Measurements from ENCODE around the gene ASXL1. TPM values are rescaled to one million over a fixed set of nuclear protein-coding genes. Genes with fewer than 3 reads are reported as not detected.
"Not testable (repeated sequence)": the region's sequence is repeated elsewhere in the genome, so short reads cannot be mapped to it uniquely, and the experiment has no call there.

The ASXL1 gene
- total and polyA plus RNA-seq, 3 experiments from 2014 or later, result 19.8 to 133 (median 131) TPM

DNA sequence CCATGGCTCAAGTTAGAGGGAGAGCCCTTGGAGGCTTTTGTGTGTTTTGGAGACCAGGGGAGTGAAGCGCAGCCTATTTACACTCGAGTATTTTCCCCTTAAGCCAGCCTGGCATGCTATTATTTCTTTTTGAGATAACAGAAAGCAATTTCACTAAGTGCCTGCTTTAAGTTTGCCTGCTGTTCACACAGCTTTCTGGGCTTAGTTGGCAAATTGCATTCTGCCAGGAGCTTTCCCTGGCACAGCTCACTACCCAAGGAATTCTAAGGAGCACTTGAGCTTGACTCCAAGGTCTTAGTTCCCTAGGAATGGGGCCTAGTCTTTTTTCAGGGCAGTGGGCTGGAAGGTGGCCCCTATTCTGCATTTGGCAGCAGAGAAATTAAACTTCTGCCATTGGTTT is 19.0 kb upstream of the ASXL1 start:
- H3K27me3 ChIP-seq (ENCODE audit: insufficient read depth, low read length, poor library complexity, severe bottlenecking), result no peaks in the 10 kb centered on the region
- H3K9me3 Mint-ChIP-seq, result no peaks in the 10 kb centered on the region
- no peak for DNase-seq
- H3K4me1 Mint-ChIP-seq, result peaks cover 9 to 13% (median 11%) of the 10 kb centered on the region in 3 donors
- no peak overlapping the region for H3K27ac ChIP-seq (ENCODE audit: low read depth, low read length)
- no peaks in the 10 kb centered on the region for H3K9me3 ChIP-seq (ENCODE audit: low read length)
- POLR2A ChIA-PET, result interaction anchor here (0.6 kb wide), 1 partner anchor 131 kb away, joined by 7 read pairs; no protein-coding TSS in a partner anchor
- H3K36me3 Mint-ChIP-seq, result peaks cover 0 to 3% (median 2%) of the 10 kb centered on the region in 3 donors
- peaks cover 9% of the 10 kb centered on the region for H3K4me1 ChIP-seq (ENCODE audit: insufficient read depth, low read length)
- H3K4me3 ChIP-seq (ENCODE audit: low read length), result no peak overlapping the region
- CTCF ChIA-PET, result no interaction called here
- no peak overlapping the region for H3K4me3 Mint-ChIP-seq
- H3K36me3 ChIP-seq (ENCODE audit: insufficient read depth, low read length), result no peaks in the 10 kb centered on the region
- no peaks in the 10 kb centered on the region for H3K27me3 Mint-ChIP-seq
- H3K27ac Mint-ChIP-seq, result no peak overlapping the region

DNA sequence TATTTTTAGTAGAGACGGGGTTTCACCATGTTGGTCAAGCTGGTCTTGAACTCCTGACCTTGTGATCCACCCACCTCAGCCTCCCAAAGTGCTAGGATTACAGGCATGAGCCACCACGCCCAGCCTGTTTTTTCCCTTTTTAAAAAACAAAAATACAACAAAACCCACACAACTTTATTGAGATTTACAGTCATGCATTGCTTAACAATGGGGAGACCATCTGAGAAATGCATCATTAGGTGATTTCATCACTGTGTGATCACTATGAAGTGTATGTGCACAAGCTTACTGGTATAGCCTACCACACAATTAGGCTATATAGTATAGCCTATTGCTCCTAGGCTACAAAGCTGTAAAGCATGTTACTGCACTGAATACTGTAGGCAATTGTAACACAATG is 17.1 kb upstream of the ASXL1 start:
- H3K27me3 Mint-ChIP-seq; H3K27ac ChIP-seq (ENCODE audit: low read depth, low read length); H3K4me1 Mint-ChIP-seq; H3K27me3 ChIP-seq (ENCODE audit: insufficient read depth, low read length, poor library complexity, severe bottlenecking); H3K36me3 ChIP-seq (ENCODE audit: insufficient read depth, low read length); H3K9me3 ChIP-seq (ENCODE audit: low read length); H3K4me3 ChIP-seq (ENCODE audit: low read length); H3K4me1 ChIP-seq (ENCODE audit: insufficient read depth, low read length); CTCF ChIA-PET; H3K36me3 Mint-ChIP-seq; POLR2A ChIA-PET; H3K4me3 Mint-ChIP-seq; H3K9me3 Mint-ChIP-seq; H3K27ac Mint-ChIP-seq; DNase-seq: not testable (repeated sequence)

DNA sequence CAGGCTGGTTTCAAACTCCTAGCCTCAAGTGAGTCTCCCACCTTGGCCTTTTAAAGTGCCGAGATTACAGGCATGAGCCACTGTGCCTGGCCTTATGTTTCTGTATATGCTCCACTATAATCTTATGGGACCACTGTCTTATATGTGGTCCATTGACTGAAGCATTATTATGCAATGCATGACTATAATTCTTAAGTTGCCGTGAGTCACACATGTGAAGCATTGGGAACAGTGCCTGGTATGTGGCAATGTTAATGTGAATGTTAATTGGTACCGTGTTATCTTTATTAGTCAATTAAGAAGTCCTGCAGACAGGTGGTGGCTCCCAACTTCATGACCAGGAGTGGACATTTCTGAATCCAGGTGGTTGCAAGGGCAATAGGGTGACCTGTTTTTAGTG is 14.7 kb upstream of the ASXL1 start:
- H3K9me3 Mint-ChIP-seq, result no peaks in the 10 kb centered on the region
- no peaks in the 10 kb centered on the region for H3K27me3 ChIP-seq (ENCODE audit: insufficient read depth, low read length, poor library complexity, severe bottlenecking)
- H3K9me3 ChIP-seq (ENCODE audit: low read length), result no peaks in the 10 kb centered on the region
- H3K27ac Mint-ChIP-seq, result no peak overlapping the region
- no peak overlapping the region for H3K4me3 Mint-ChIP-seq
- peaks cover 0 to 2% (median 2%) of the 10 kb centered on the region in 3 donors for H3K36me3 Mint-ChIP-seq
- CTCF ChIA-PET, result no interaction called here
- no peaks in the 10 kb centered on the region for H3K36me3 ChIP-seq (ENCODE audit: insufficient read depth, low read length)
- H3K4me1 Mint-ChIP-seq, result no peaks in the 10 kb centered on the region
- H3K4me3 ChIP-seq (ENCODE audit: low read length), result no peak overlapping the region
- no peak overlapping the region for H3K27ac ChIP-seq (ENCODE audit: low read depth, low read length)
- POLR2A ChIA-PET, result no interaction called here
- DNase-seq, result no peak
- no peaks in the 10 kb centered on the region for H3K27me3 Mint-ChIP-seq
- H3K4me1 ChIP-seq (ENCODE audit: insufficient read depth, low read length), result no peaks in the 10 kb centered on the region

DNA sequence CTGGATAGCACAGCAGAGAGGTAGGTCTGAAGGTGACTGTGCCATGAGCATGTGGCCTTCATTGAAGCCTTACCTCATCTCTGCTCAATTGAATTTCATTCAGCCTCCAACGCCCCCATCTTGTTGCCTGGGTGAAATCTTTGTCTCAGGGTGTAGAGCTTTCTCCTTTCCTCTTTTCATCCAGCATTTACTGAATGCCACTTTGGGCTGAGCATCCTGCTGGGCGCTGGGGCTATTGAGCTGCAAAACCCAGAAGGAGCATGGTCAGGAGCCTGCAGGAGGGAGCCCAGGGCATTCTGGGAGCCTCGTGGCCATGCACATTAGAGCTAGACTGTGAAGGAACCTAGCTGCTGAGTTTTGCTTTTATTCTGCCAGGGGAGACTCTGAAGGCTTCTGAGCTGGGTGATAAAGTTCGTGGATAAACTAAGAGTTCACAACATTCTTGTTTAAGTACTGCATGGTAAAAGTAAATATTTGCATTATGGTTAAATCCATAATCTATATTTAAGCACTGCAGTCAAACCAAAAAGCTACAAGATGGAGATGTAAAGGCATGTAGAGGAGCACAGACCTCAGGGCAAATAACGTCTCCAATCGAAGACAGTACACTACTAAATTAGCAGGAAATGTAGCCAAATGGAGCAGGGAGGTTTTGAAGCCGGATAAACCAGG is 13.2 kb upstream of the ASXL1 start:
- no peak overlapping the region for H3K27ac Mint-ChIP-seq
- no peak overlapping the region for H3K4me3 ChIP-seq (ENCODE audit: low read length)
- DNase-seq, result no peak
- CTCF ChIA-PET, result no interaction called here
- H3K4me3 Mint-ChIP-seq, result no peak overlapping the region
- H3K27me3 ChIP-seq (ENCODE audit: insufficient read depth, low read length, poor library complexity, severe bottlenecking), result no peaks in the 10 kb centered on the region
- no peak overlapping the region for H3K27ac ChIP-seq (ENCODE audit: low read depth, low read length)
- no peaks in the 10 kb centered on the region for H3K4me1 ChIP-seq (ENCODE audit: insufficient read depth, low read length)
- H3K36me3 Mint-ChIP-seq, result peaks cover 0 to 3% (median 2%) of the 10 kb centered on the region in 3 donors
- no peaks in the 10 kb centered on the region for H3K9me3 ChIP-seq (ENCODE audit: low read length)
- H3K36me3 ChIP-seq (ENCODE audit: insufficient read depth, low read length), result no peaks in the 10 kb centered on the region
- no peaks in the 10 kb centered on the region for H3K4me1 Mint-ChIP-seq
- POLR2A ChIA-PET, result interaction anchor here (1.5 kb wide), 1 partner anchor 13 kb away, joined by 3 read pairs; no protein-coding TSS in a partner anchor
- no peaks in the 10 kb centered on the region for H3K9me3 Mint-ChIP-seq
- no peaks in the 10 kb centered on the region for H3K27me3 Mint-ChIP-seq

DNA sequence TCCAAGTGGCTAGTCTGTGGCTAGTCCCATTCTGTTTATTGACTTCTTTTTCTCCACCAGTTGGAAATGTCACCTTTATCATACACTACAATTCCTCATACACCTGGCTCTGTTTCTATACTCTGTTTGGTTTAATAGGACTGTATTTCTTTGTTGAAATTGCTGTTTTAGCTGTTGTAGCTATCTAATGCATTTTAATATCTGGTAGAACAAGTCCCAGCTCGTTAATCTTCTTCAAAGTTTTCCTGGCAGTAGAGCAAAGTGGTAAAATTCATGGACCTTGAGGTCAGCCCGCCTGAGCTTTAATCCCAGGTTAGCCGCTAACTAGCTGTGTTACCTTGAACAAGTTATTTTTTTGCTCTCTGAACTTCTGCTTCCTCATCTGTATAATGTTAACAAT is 9.9 kb upstream of the ASXL1 start:
- DNase-seq, result no peak
- Histone ChIP-seq H3K4me3 (ENCODE audit: low read length) (no peak overlapping the region), H3K9me3 (ENCODE audit: low read length) (no peaks in the 10 kb centered on the region), H3K27ac (ENCODE audit: low read depth, low read length) (no peak overlapping the region), H3K36me3 (ENCODE audit: insufficient read depth, low read length) (no peaks in the 10 kb centered on the region), H3K4me1 (ENCODE audit: insufficient read depth, low read length) (no peaks in the 10 kb centered on the region), H3K27me3 (ENCODE audit: insufficient read depth, low read length, poor library complexity, severe bottlenecking) (no peaks in the 10 kb centered on the region)
- POLR2A ChIA-PET, result no interaction called here
- no peaks in the 10 kb centered on the region for H3K27me3 Mint-ChIP-seq
- H3K9me3 Mint-ChIP-seq, result no peaks in the 10 kb centered on the region
- peaks cover 0 to 5% (median 2%) of the 10 kb centered on the region in 3 donors for H3K36me3 Mint-ChIP-seq
- H3K27ac Mint-ChIP-seq, result no peak overlapping the region
- H3K4me1 Mint-ChIP-seq, result peaks cover 0 to 4% (median 0%) of the 10 kb centered on the region in 3 donors
- CTCF ChIA-PET, result no interaction called here
- H3K4me3 Mint-ChIP-seq, result no peak overlapping the region

DNA sequence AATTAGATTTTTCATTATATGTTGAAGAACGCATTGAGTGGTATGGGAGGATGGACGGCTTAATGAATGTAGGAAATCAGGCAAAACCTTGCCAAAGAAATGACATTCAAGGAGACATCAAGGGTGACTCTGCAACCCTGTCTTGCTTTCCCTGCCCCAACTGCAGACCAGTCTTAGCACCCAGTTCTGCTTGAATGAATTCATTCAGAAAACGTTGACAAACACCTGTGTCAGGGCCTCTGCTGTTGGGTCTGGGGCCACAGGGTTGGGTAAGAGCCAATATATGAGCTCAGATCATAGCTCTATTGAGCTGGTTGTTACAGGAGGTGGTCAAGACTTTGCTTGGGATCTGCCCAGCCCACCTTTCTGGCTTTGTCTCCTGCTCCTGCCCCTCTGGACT is 7.7 kb upstream of the ASXL1 start:
- Histone ChIP-seq H3K27me3 (ENCODE audit: insufficient read depth, low read length, poor library complexity, severe bottlenecking) (no peaks in the 10 kb centered on the region), H3K4me1 (ENCODE audit: insufficient read depth, low read length) (no peaks in the 10 kb centered on the region), H3K36me3 (ENCODE audit: insufficient read depth, low read length) (no peaks in the 10 kb centered on the region), H3K9me3 (ENCODE audit: low read length) (no peaks in the 10 kb centered on the region), H3K4me3 (ENCODE audit: low read length) (no peak overlapping the region), H3K27ac (ENCODE audit: low read depth, low read length) (no peak overlapping the region)
- CTCF ChIA-PET, result no interaction called here
- no peak overlapping the region for H3K27ac Mint-ChIP-seq
- no peaks in the 10 kb centered on the region for H3K27me3 Mint-ChIP-seq
- POLR2A ChIA-PET, result no interaction called here
- no peak for DNase-seq
- H3K4me1 Mint-ChIP-seq, result peaks cover 0 to 4% (median 4%) of the 10 kb centered on the region in 3 donors
- H3K9me3 Mint-ChIP-seq, result no peaks in the 10 kb centered on the region
- no peak overlapping the region for H3K4me3 Mint-ChIP-seq
- peaks cover 0 to 5% (median 2%) of the 10 kb centered on the region in 3 donors for H3K36me3 Mint-ChIP-seq

DNA sequence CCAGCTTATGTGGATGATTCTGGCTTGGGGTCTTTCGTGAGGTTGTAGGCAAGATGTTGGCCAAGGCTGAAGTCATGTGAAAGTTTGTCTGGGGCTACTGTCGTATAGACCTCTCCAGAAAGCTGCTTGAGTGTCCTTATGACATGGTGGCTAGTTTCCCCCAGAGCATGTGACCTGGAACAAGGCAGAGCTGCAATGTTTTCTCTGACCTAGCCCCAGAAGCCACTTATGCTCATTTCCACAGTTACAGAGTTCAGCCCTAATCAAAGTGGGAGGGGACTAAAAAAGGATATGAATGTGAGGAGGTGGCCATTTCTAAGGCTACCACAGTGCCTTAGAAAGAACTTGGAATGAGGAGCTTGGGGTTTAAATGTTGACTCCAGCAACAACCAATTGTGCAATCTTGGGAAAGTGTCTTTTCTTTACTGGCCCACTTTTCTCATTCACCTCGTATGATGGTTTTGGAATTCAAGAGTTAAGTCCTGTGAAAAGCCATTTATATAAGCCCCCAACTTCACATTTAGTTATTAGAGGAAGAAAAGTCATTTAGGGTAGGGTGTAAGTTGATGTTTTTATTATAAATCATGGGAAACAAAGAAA is 5.9 kb upstream of the ASXL1 start:
- H3K27me3 ChIP-seq (ENCODE audit: insufficient read depth, low read length, poor library complexity, severe bottlenecking), result no peaks in the 10 kb centered on the region
- Mint-ChIP-seq H3K4me3 (peak overlapping the region in 1 of 7 donors; percentile 13), H3K9me3 (no peaks in the 10 kb centered on the region), H3K27ac (no peak overlapping the region), H3K36me3 (peaks cover 0 to 5% (median 2%) of the 10 kb centered on the region in 3 donors), H3K27me3 (no peaks in the 10 kb centered on the region), H3K4me1 (peaks cover 2 to 10% (median 7%) of the 10 kb centered on the region in 3 donors)
- DNase-seq, result no peak
- H3K4me1 ChIP-seq (ENCODE audit: insufficient read depth, low read length), result peaks cover under 1% of the 10 kb centered on the region
- no peak overlapping the region for H3K4me3 ChIP-seq (ENCODE audit: low read length)
- ChIA-PET POLR2A (no interaction called here), CTCF (no interaction called here)
- no peak overlapping the region for H3K27ac ChIP-seq (ENCODE audit: low read depth, low read length)
- no peaks in the 10 kb centered on the region for H3K9me3 ChIP-seq (ENCODE audit: low read length)
- H3K36me3 ChIP-seq (ENCODE audit: insufficient read depth, low read length), result no peaks in the 10 kb centered on the region

DNA sequence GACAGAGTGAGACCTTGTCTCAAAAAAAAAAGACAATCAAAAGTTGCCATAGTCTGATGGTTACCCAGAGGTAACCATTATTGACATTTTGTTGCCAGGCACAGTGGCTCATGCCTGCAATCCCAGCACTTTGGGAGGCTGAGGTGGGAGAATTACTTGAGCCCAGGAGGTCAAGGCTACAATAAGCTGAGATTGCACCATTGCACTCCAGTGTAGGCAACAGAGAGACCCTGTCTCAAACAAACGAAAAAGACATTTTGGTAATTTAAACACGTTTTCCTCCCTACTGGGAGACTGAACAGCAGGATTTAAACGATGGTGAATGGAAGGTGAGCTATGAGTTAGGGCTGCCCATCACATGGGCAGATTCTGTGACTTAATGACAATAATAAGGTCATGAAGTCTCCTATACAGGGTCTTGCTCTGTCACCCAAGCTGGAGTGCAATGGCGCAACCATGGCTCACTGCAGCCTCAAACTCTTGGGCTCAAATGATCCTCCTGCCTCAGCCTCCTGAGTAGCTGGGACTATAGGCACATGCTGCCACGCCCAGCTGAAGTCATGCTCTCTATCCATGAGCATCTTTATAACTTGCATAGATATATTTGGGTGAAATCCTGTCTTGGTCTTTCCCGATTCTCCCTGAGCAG is 4.2 kb upstream of the ASXL1 start:
- POLR2A ChIA-PET, result no interaction called here
- H3K4me3 ChIP-seq (ENCODE audit: low read length), result no peak overlapping the region
- Mint-ChIP-seq H3K4me3 (peak overlapping the region in 1 of 7 donors; percentile 49), H3K9me3 (no peaks in the 10 kb centered on the region), H3K36me3 (peaks cover 0 to 4% (median 3%) of the 10 kb centered on the region in 3 donors), H3K27ac (peak overlapping the region in 1 of 8 donors; percentile 73), H3K4me1 (peaks cover 6 to 15% (median 14%) of the 10 kb centered on the region in 3 donors), H3K27me3 (peaks cover 0 to 3% of the 10 kb centered on the region in 2 donors)
- no peaks in the 10 kb centered on the region for H3K36me3 ChIP-seq (ENCODE audit: insufficient read depth, low read length)
- CTCF ChIA-PET, result no interaction called here
- peaks cover 6% of the 10 kb centered on the region for H3K4me1 ChIP-seq (ENCODE audit: insufficient read depth, low read length)
- no peak for DNase-seq
- H3K27ac ChIP-seq (ENCODE audit: low read depth, low read length), result no peak overlapping the region
- no peaks in the 10 kb centered on the region for H3K27me3 ChIP-seq (ENCODE audit: insufficient read depth, low read length, poor library complexity, severe bottlenecking)
- H3K9me3 ChIP-seq (ENCODE audit: low read length), result no peaks in the 10 kb centered on the region

All from CD8-positive, alpha-beta memory T cell (primary cell).